HG03460 (cell line): ENCODE data around the gene NNAT.

Experiments used
- ATAC-seq: cut with Tn5 transposase; IDR thresholded peaks from one replicate; pipeline ENCODE4 v1.9.1; 2021; ENCODE audit not compliant: unreplicated experiment

NNAT gene

GRCh38 chr20:37501940-37502339 lies 19.1 kb upstream of the NNAT start:
- no peak for ATAC-seq

- ATAC-seq: no peak
Measured at GRCh38 chr20:37502654-37503053, 18.4 kb upstream of the NNAT start.

GRCh38 chr20:37503256-37503927 lies 17.7 kb upstream of the NNAT start:
- ATAC-seq: no peak

GRCh38 chr20:37504404-37505096 lies 16.5 kb upstream of the NNAT start:
- ATAC-seq: no peak

- no peak for ATAC-seq
Measured at GRCh38 chr20:37505263-37506151, 15.5 kb upstream of the NNAT start.

GRCh38 chr20:37506152-37506725 lies 14.8 kb upstream of the NNAT start:
- no peak for ATAC-seq

GRCh38 chr20:37510226-37510625 lies 10.8 kb upstream of the NNAT start:
- no peak for ATAC-seq

GRCh38 chr20:37511610-37512275 lies 9.3 kb upstream of the NNAT start:
- ATAC-seq: no peak

- ATAC-seq: no peak
Measured at GRCh38 chr20:37513779-37514359, 7.2 kb upstream of the NNAT start.

- no peak for ATAC-seq
Measured at GRCh38 chr20:37515876-37516275, 5.2 kb upstream of the NNAT start.

GRCh38 chr20:37516811-37517750 lies 4.0 kb upstream of the NNAT start:
- ATAC-seq: no peak

- no peak for ATAC-seq
Measured at GRCh38 chr20:37518059-37518458, 3.0 kb upstream of the NNAT start.

- no peak for ATAC-seq
Measured at GRCh38 chr20:37518606-37519507, 2.2 kb upstream of the NNAT start.

- no peak for ATAC-seq
Measured at GRCh38 chr20:37519508-37520418, 1.3 kb upstream of the NNAT start.

GRCh38 chr20:37520419-37520955 lies 563 bp upstream of the NNAT start:
- no peak for ATAC-seq

GRCh38 chr20:37522260-37523011 lies 1.4 kb downstream of the NNAT start:
- no peak for ATAC-seq
